AG09309 (cell line): ENCODE measurements around the gene GJB5.
"Not testable (repeated sequence)": the region's sequence is repeated elsewhere in the genome, so short reads cannot be mapped to it uniquely, and the experiment has no call there.

Experiments used
- DNase-seq: peaks from one replicate; pipeline ENCODE4 v3.0.0-alpha.2; 2010; ENCODE audit warnings: low read depth
- H3K4me3 ChIP-seq: 2 replicates; pipeline ENCODE4 v1.5.1; 2011; ENCODE audit warnings: mild to moderate bottlenecking, low read depth, low read length, moderate library complexity; ENCODE audit not compliant: control insufficient read depth
- CTCF ChIP-seq: IDR thresholded peaks from 2 replicates; pipeline ENCODE4 v1.5.1; 2011; ENCODE audit warnings: mild to moderate bottlenecking, low read depth, low read length, inconsistent platforms; ENCODE audit not compliant: insufficient read depth, control insufficient read depth; ENCODE audit errors: missing control alignments

GJB5 gene

GRCh38 chr1:34726861-34727260 is 28.0 kb upstream of the GJB5 start:
- no peak for DNase-seq
- no peak for TF ChIP-seq CTCF
- no peak overlapping the region for H3K4me3 ChIP-seq

GRCh38 chr1:34730485-34730884 is 24.4 kb upstream of the GJB5 start:
- no peak overlapping the region for H3K4me3 ChIP-seq
- no peak for DNase-seq
- no peak for TF ChIP-seq CTCF

GRCh38 chr1:34732831-34733230 is 22.0 kb upstream of the GJB5 start:
- not testable (repeated sequence) for H3K4me3 ChIP-seq, DNase-seq

- no peak overlapping the region for H3K4me3 ChIP-seq
- no peak for DNase-seq
Observed at GRCh38 chr1:34736692-34737091, 18.2 kb upstream of the GJB5 start.

GRCh38 chr1:34737236-34737635 is 17.6 kb upstream of the GJB5 start:
- DNase-seq, H3K4me3 ChIP-seq: not testable (repeated sequence)

More at GRCh38 chr1:34736692-34737091, 18.2 kb upstream of the GJB5 start:
- no peak for TF ChIP-seq CTCF

GRCh38 chr1:34739613-34740012 is 15.2 kb upstream of the GJB5 start:
- no peak for DNase-seq
- no peak for TF ChIP-seq CTCF
- H3K4me3 ChIP-seq = no peak overlapping the region

- TF ChIP-seq CTCF = no peak
Observed at GRCh38 chr1:34740161-34740868, 14.5 kb upstream of the GJB5 start.

More at GRCh38 chr1:34740161-34740868, 14.5 kb upstream of the GJB5 start:
- H3K4me3 ChIP-seq = no peak overlapping the region
- DNase-seq = no peak
